ENCODE measurements around the gene PRDM1. TPM values are rescaled to one million over a fixed set of nuclear protein-coding genes. Genes with fewer than 3 reads are reported as not detected.

Gene PRDM1
- 103 and 108 TPM in 2 replicates for total RNA-seq

GRCh38 chr6:106085984-106086813, at the start of gene PRDM1:
TSS of gene PRDM1 (plus strand) at chr6:106086336. CDS start at chr6:106086554, 218 bp downstream.
- intact Hi-C loops (cut with micrococcal nuclease) = loop anchor here (1.0 to 2.0 kb wide), 14 partner anchors 11 to 602 kb away; no protein-coding TSS in a partner anchor

- intact Hi-C loops (cut with micrococcal nuclease) = no loop called here
Measured at GRCh38 chr6:106037060-106037459, 49.1 kb upstream of the PRDM1 start.

- intact Hi-C loops (cut with micrococcal nuclease) = no loop called here
Measured at GRCh38 chr6:106039897-106040592, 46.1 kb upstream of the PRDM1 start.

DNA sequence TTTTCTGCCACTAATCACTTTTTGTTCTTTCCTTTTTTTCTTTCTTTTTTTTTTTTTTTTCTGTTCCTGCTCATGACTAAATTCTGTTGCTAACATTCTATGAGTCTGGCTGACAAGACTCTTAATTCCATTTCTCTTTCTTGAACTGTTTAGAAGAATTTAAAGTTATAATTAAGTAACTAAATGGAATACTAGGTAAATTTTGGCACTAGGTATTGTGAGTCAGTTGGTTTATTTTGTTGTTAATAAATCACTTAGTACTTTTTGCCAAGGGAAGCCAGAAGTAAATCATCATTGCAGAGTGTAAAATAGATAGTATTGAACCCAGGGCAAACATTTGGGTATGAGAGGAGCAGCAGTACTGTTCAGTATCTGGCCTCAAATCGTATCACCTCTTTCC, 42.0 kb upstream of the PRDM1 start:
- intact Hi-C loops (cut with micrococcal nuclease) = no loop called here

- intact Hi-C loops (cut with micrococcal nuclease) = no loop called here
Measured at GRCh38 chr6:106045077-106045476, 41.1 kb upstream of the PRDM1 start.

DNA sequence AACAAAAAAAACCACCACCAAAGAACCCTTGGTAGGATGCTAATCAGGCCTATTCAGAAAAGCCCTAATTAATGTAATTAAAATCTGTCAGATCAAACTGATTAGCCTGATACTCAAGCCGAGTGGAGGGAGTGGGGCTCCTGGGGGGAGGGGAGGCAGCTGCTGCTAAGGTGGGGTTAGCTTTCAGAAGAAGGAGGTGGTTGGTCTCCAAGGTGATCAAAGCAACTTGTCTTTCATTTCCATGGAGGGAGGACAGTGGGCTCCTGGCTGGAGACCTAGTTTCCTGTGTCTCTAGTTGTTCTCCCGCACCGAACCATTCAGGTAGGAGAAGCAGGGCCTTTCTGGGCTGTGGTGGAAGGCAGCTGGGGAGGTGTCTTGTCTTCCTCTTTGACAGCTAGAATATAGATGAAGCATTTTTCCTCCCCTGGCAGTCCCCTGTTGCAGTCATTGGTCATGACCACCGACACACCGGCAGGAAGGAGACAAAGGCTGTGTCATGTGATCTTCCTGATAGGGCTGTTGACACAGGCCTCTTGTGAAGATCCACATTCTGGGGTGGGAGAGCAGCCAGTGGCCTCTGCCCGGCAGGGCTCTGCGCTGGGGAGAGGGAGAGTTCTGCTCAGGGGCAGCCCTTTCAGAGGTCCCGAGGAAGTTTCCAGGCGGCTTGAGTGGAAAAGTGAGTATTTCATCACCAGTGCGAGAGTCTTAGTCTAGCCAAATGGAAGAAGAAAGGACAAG, 39.9 kb upstream of the PRDM1 start:
- intact Hi-C loops (cut with micrococcal nuclease) = no loop called here

GRCh38 chr6:106046854-106047200, 39.3 kb upstream of the PRDM1 start:
- intact Hi-C loops (cut with micrococcal nuclease) = no loop called here

GRCh38 chr6:106048336-106048735, 37.8 kb upstream of the PRDM1 start:
- intact Hi-C loops (cut with micrococcal nuclease) = no loop called here

DNA sequence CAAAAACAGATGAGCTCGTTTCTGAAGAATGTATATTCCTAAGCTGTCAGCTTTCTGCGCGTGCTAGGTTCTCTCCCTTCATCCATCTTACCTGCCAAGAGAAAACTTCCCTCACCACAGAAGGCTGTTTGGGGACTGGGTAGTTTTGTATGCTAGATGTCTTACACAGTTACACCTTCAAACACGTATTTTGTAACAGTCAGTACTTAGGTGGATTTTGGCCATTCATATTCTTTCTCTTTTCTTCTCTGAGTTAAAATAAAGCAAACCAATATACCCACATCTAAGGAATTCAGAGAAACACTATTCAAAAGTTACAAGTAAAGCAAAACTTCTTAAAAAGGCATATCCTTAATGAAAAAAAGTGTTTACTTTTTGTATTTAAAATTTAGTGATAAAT, 35.6 kb upstream of the PRDM1 start:
- intact Hi-C loops (cut with micrococcal nuclease) = no loop called here

GRCh38 chr6:106051226-106051625, 34.9 kb upstream of the PRDM1 start:
- intact Hi-C loops (cut with micrococcal nuclease) = no loop called here

- intact Hi-C loops (cut with micrococcal nuclease) = no loop called here
Measured at GRCh38 chr6:106053484-106054205, 32.5 kb upstream of the PRDM1 start.

GRCh38 chr6:106055489-106055888, 30.6 kb upstream of the PRDM1 start:
- intact Hi-C loops (cut with micrococcal nuclease) = no loop called here

DNA sequence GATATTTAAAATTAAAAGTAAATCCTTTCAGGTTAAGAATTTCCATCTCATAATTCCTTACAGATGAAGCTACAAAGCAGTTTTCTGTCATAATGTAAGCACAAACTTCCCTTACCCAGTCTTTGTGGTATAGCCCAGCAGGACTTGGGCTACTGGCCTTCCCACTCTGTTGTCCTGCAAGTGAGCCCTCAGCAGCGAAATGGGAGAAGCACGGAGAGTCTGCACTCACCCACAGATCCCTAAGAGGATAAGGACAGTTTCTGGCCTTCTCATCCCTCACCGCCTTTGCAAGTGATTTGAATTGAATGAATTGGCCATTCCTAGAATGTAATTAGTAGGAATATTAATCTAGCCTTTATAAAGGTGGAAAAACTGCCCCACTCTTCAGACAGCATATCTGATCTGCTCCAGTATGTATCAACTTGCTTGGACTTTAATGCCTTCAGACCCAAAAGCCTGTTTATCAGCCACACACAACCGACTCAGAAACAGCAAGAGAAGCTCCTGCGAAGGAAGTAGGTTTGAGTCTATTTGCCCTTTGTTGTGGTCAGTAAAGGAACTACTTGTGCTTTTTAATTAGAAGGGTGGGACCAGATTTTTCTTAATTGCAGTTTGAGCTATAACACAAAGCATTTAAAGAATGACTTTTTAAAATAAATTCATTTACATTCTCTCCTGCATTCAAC, 29.9 kb upstream of the PRDM1 start:
- intact Hi-C loops (cut with micrococcal nuclease) = loop anchor here (1.0 kb wide), 1 partner anchor 62 kb away; no protein-coding TSS in a partner anchor

- intact Hi-C loops (cut with micrococcal nuclease) = loop anchor here (1.0 kb wide), 1 partner anchor 63 kb away; no protein-coding TSS in a partner anchor
Measured at GRCh38 chr6:106056746-106057390, 29.3 kb upstream of the PRDM1 start.

DNA sequence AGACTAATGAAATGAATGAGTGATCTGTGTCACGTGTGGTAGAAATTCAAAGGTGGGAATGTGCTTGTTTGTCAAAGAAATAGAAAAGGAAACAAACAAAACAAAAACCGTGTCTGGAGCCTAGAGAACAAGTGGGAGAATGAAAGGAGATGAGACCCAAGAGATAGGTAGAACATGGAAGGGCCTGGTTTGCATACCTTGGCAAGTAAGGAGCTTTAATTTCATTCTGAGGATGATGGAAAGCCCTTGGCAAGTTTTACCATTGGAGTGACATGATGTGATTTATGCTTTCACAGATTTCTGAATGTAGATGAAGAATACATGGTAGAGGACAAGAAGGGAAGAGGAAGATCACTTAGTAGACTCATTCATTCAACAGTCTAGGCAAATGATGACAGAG, 26.8 kb upstream of the PRDM1 start:
- intact Hi-C loops (cut with micrococcal nuclease) = no loop called here

DNA sequence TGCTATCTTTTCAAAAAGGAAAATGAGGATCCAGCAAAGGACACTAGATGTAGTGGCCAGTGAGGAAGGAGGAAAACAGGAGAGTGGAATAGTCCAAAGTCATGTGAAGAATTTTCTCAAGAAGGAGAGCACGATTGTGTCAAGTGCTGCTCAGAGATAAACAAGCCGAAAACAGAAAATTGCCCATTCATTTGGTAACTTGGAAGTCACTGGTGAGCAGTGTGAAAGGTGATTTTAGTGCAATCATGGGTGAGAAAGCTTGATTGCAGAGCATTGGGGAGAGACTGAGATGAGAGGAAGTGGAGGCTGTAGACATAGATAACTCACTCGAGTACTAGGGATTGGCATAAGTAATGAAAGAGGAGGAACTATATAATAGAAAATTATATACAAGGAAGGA, 26.0 kb upstream of the PRDM1 start:
- intact Hi-C loops (cut with micrococcal nuclease) = no loop called here

- intact Hi-C loops (cut with micrococcal nuclease) = no loop called here
Measured at GRCh38 chr6:106063448-106063850, 22.7 kb upstream of the PRDM1 start.

DNA sequence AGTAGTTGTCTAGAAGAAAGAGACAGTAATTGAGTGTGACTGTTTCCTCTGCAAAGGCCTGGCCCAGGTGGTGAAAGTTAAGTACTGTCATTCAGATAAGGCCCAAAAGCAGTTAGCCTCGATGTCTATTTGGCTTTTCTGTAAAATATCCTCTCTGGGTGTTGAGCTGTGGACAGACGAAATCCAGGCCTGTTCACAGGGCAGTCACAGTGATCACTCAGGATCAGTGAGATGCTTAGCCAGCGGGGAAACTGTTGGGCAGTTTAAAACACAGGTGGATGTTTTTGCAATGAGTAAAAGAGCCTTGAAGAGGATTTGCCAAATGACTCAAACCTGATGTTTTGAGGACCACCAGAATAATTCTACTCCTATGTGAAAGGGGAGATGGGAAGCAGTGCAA, 22.0 kb upstream of the PRDM1 start:
- intact Hi-C loops (cut with micrococcal nuclease) = no loop called here

DNA sequence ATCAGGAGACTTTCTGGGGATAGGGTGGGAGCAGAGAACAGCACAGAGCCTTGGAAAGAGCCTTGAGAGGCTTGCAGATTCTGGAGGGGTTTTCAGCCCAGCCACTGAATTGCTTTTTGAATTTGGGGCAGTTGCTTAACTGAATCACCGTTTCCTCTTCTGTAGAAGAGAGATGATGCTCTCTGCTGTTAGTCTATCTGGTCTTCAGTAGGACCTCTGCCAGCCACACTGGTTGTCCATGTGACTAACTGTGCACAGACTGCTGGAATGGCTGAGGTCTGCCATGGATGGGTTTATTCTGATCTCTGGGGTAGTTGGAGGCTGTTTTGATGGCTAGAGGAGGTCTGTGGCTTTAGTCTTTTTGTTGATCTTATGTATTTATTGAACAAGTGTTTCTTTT, 21.4 kb upstream of the PRDM1 start:
- intact Hi-C loops (cut with micrococcal nuclease) = no loop called here

GRCh38 chr6:106066989-106067388, 19.1 kb upstream of the PRDM1 start:
- intact Hi-C loops (cut with micrococcal nuclease) = no loop called here
